CD14-positive monocyte (primary cell): ENCODE data around the gene FMO1. TPM values are rescaled to one million over a fixed set of nuclear protein-coding genes. Genes with fewer than 3 reads are reported as not detected.

Experiments used
- DNase-seq, 3 donors: peaks; one replicate each; pipeline ENCODE4 v3.0.0-alpha.2; 2011 to 2022
- H2AFZ ChIP-seq: 2 replicates; pipeline ENCODE4 v1.6.0; 2012; ENCODE audit warnings: mild to moderate bottlenecking, low read depth, low read length, inconsistent platforms; ENCODE audit not compliant: insufficient read depth, poor library complexity, severe bottlenecking
- H3K27ac ChIP-seq, 2 donors: 1 replicate in 1 of 2; 2 replicates in 1 of 2; pipeline ENCODE4 v1.5.1; 2012 to 2013; ENCODE audit warnings: low read length in 2 of 2, control low read depth in 1 of 2, inconsistent platforms in 1 of 2, low read depth in 1 of 2, mild to moderate bottlenecking in 1 of 2
- H3K27me3 ChIP-seq, 2 donors: one replicate each; pipeline versions ENCODE4 v1.6.0 to v1.6.1; 2011 to 2013; ENCODE audit warnings: low read length in 2 of 2; ENCODE audit not compliant: control insufficient read depth in 2 of 2, insufficient read depth in 2 of 2
- H3K36me3 ChIP-seq, 2 donors: replicated peaks in 1 of 2; 1 replicate in 1 of 2; 2 replicates in 1 of 2; pipeline versions ENCODE4 v1.5.1 to v1.6.1; 2012 to 2013; ENCODE audit warnings: low read length in 2 of 2, control low read depth in 1 of 2, inconsistent platforms in 1 of 2, mild to moderate bottlenecking in 1 of 2; ENCODE audit not compliant: insufficient read depth in 2 of 2, control insufficient read depth in 1 of 2
- H3K4me1 ChIP-seq, 2 donors: 1 replicate in 1 of 2; 2 replicates in 1 of 2; pipeline versions ENCODE4 v1.5.1 to v1.6.1; 2012 to 2013; ENCODE audit warnings: low read length in 2 of 2, control low read depth in 1 of 2, inconsistent platforms in 1 of 2, mild to moderate bottlenecking in 1 of 2, moderate library complexity in 1 of 2; ENCODE audit not compliant: insufficient read depth in 2 of 2, control insufficient read depth in 1 of 2
- H3K4me2 ChIP-seq: replicated peaks from 2 replicates; pipeline ENCODE3; 2012; ENCODE audit warnings: low read length, moderate library complexity, mild to moderate bottlenecking; ENCODE audit not compliant: poor library complexity, severe bottlenecking; ENCODE audit errors: extremely low read depth
- H3K4me3 ChIP-seq, 3 experiments: fragments of 200-600 bp in 1 of 3; sonication (generic) in 1 of 3; replicated peaks in 1 of 3; 1 replicate in 2 of 3; 2 replicates in 1 of 3; pipeline ENCODE4 v1.5.1; 2011 to 2013; ENCODE audit warnings: low read length in 3 of 3, mild to moderate bottlenecking in 3 of 3, control low read depth in 2 of 3, low read depth in 2 of 3, inconsistent platforms in 1 of 3, moderate library complexity in 1 of 3
- H3K79me2 ChIP-seq: 2 replicates; pipeline ENCODE4 v1.6.0; 2012; ENCODE audit warnings: mild to moderate bottlenecking, control low read depth, inconsistent platforms, low read length, moderate library complexity; ENCODE audit not compliant: insufficient read depth
- H3K9ac ChIP-seq: 2 replicates; pipeline ENCODE4 v1.6.0; 2017; ENCODE audit warnings: low read length, mild to moderate bottlenecking; ENCODE audit not compliant: insufficient read depth, poor library complexity, severe bottlenecking
- H3K9me3 ChIP-seq, 2 donors: replicated peaks in 1 of 2; 1 replicate in 1 of 2; 2 replicates in 1 of 2; pipeline versions ENCODE4 v1.5.1 to v1.6.1; 2012 to 2013; ENCODE audit warnings: low read length in 2 of 2, control low read depth in 1 of 2; ENCODE audit not compliant: control insufficient read depth in 1 of 2, insufficient read depth in 1 of 2
- H4K20me1 ChIP-seq: 2 replicates; pipeline ENCODE4 v1.6.0; 2012; ENCODE audit warnings: mild to moderate bottlenecking, low read length, control low read depth, moderate library complexity; ENCODE audit not compliant: insufficient read depth
- H3K27ac Mint-ChIP-seq, 7 donors: one replicate each; pipeline ENCODE4 v1.8.0; 2020; ENCODE audit warnings: mild to moderate bottlenecking in 7 of 7, mixed read lengths in 7 of 7, moderate library complexity in 6 of 7, inconsistent platforms in 2 of 7
- H3K27me3 Mint-ChIP-seq, 3 donors: one replicate each; pipeline ENCODE4 v1.8.0; 2021 to 2022; ENCODE audit warnings: low read depth in 3 of 3, mild to moderate bottlenecking in 3 of 3, mixed read lengths in 3 of 3, moderate library complexity in 3 of 3, inconsistent platforms in 1 of 3
- H3K36me3 Mint-ChIP-seq, 2 donors: one replicate each; pipeline ENCODE4 v1.8.0; 2020; ENCODE audit warnings: mixed read lengths in 2 of 2, inconsistent platforms in 1 of 2, mild to moderate bottlenecking in 1 of 2
- H3K4me1 Mint-ChIP-seq: one replicate; pipeline ENCODE4 v1.8.0; 2020; ENCODE audit warnings: mild to moderate bottlenecking, mixed read lengths
- H3K4me3 Mint-ChIP-seq, 2 donors: one replicate each; pipeline ENCODE4 v1.8.0; 2020; ENCODE audit warnings: mild to moderate bottlenecking in 2 of 2, mixed read lengths in 2 of 2, moderate library complexity in 1 of 2
- H3K9me3 Mint-ChIP-seq, 7 donors: one replicate each; pipeline ENCODE4 v1.8.0; 2020 to 2022; ENCODE audit warnings: mixed read lengths in 7 of 7, mild to moderate bottlenecking in 6 of 7, moderate library complexity in 6 of 7, inconsistent platforms in 2 of 7
- CTCF ChIP-seq: fragments of 200-600 bp; IDR thresholded peaks from one replicate; pipeline ENCODE4 v1.8.0; 2022; ENCODE audit warnings: antibody characterized with exemption, mild to moderate bottlenecking
- WGBS: methylation state at CpG from one replicate; pipeline ENCODE4 v1.1.5; 2013; ENCODE audit warnings: missing lambda C conversion rate; ENCODE audit not compliant: insufficient coverage; 5-methylcytosine and 5-hydroxymethylcytosine counted together
- intact Hi-C, 2 donors: fragments of 100-400 bp; cut with micrococcal nuclease; formaldehyde crosslinking; loops; one replicate each; pipeline versions ENCODE4 v1.15.0 to v1.15.1; 2023
- polyA plus RNA-seq, 3 donors: library from polyadenylated mRNA; depleted of rRNA in 1 of 3; unstranded in 2 of 3; stranded (reverse) in 1 of 3; fragments of 300-500 nt in 2 of 3; fragments of >200 nt in 1 of 3; fragmentation: Illumina TruSeq in 2 of 3; gene quantifications; 1 replicate in 2 of 3; 2 replicates in 1 of 3; pipeline ENCODE4 v1.2.3, GENCODE V29; 2012 to 2021

The FMO1 gene
- polyA plus RNA-seq, 3 donors, result not detected

- no peak overlapping the region for H3K4me2 ChIP-seq
- no peaks in the 10 kb centered on the region for H3K79me2 ChIP-seq
- peaks cover 2 to 6% of the 10 kb centered on the region in 2 donors for H3K27me3 ChIP-seq
- no peak overlapping the region for H3K27ac ChIP-seq
- H3K4me3 ChIP-seq, result no peak overlapping the region
- H3K27me3 Mint-ChIP-seq, result peaks cover 7 to 15% (median 11%) of the 10 kb centered on the region in 3 donors
- no peaks in the 10 kb centered on the region for H3K36me3 ChIP-seq
- H3K9ac ChIP-seq, result no peak overlapping the region
- H3K9me3 ChIP-seq, result no peaks in the 10 kb centered on the region
- peaks cover 2 to 13% (median 8%) of the 10 kb centered on the region in 7 donors for H3K9me3 Mint-ChIP-seq
- H3K4me1 Mint-ChIP-seq, result no peaks in the 10 kb centered on the region
- no CpG with 5 or more reads among the region's 4 CpGs for WGBS
- H2AFZ ChIP-seq, result no peak overlapping the region
- H3K27ac Mint-ChIP-seq, result no peak overlapping the region
- no peak for TF ChIP-seq CTCF
- no peaks in the 10 kb centered on the region for H3K4me1 ChIP-seq
- no peak for DNase-seq
- intact Hi-C loops, result no loop called here
- H4K20me1 ChIP-seq, result no peaks in the 10 kb centered on the region
- H3K36me3 Mint-ChIP-seq, result no peaks in the 10 kb centered on the region
- no peak overlapping the region for H3K4me3 Mint-ChIP-seq
Observed at GRCh38 chr1:171243878-171244277, 4.4 kb upstream of the FMO1 start.

- Mint-ChIP-seq H3K4me3 (no peak overlapping the region), H3K27me3 (peaks cover 11 to 15% (median 11%) of the 10 kb centered on the region in 3 donors), H3K9me3 (peaks cover 0 to 2% (median 0%) of the 10 kb centered on the region in 7 donors), H3K27ac (no peak overlapping the region), H3K36me3 (no peaks in the 10 kb centered on the region), H3K4me1 (no peaks in the 10 kb centered on the region)
- no peaks in the 10 kb centered on the region for H3K9me3 ChIP-seq
- DNase-seq, result peak; percentile 5 to 34 (median 14)
- WGBS, result no CpG with 5 or more reads among the region's 6 CpGs
- TF ChIP-seq CTCF, result peak; percentile 75
- intact Hi-C loops, result no loop called here
- H3K9ac ChIP-seq, result no peak overlapping the region
- no peak overlapping the region for H3K4me2 ChIP-seq
- no peak overlapping the region for H3K4me3 ChIP-seq
- no peak overlapping the region for H2AFZ ChIP-seq
- no peaks in the 10 kb centered on the region for H3K36me3 ChIP-seq
- H3K27me3 ChIP-seq, result peaks cover 12 to 19% of the 10 kb centered on the region in 2 donors
- no peak overlapping the region for H3K27ac ChIP-seq
- no peaks in the 10 kb centered on the region for H4K20me1 ChIP-seq
- H3K4me1 ChIP-seq, result no peaks in the 10 kb centered on the region
- H3K79me2 ChIP-seq, result no peaks in the 10 kb centered on the region
Observed at GRCh38 chr1:171245458-171246064, 2.7 kb upstream of the FMO1 start.
